Vagina (tissue), 2 donors: ENCODE results near the gene F7.

ENCODE experiments used
- CTCF ChIP-seq, 3 experiments: fragments of 450-650 bp in 2 of 3; fragments of 200-600 bp in 1 of 3; sonication (generic) in 1 of 3; IDR thresholded peaks; one replicate each; pipeline ENCODE4 v1.5.1; 2017 to 2019; ENCODE audit warnings: antibody characterized with exemption in 3 of 3, mild to moderate bottlenecking in 2 of 3, moderate library complexity in 2 of 3
- POLR2A ChIP-seq, 2 donors: fragments of 450-650 bp; IDR thresholded peaks; one replicate each; pipeline ENCODE4 v1.6.1; 2017; ENCODE audit warnings: antibody characterized with exemption in 2 of 2, mild to moderate bottlenecking in 2 of 2, moderate library complexity in 2 of 2
- POLR2AphosphoS5 ChIP-seq, 2 donors: sonication (generic); formaldehyde crosslinking; IDR thresholded peaks; one replicate each; pipeline ENCODE4 v1.9.0; 2017; ENCODE audit warnings: antibody characterized with exemption in 2 of 2, mild to moderate bottlenecking in 2 of 2, low read depth in 1 of 2; ENCODE audit not compliant: insufficient read depth in 1 of 2

GRCh38 chr13:113069861-113070805 lies 35.5 kb upstream of the F7 start:
- no peak for TF ChIP-seq CTCF (IDR thresholded peaks at IDR 0.05)
- TF ChIP-seq POLR2A (IDR thresholded peaks at IDR 0.05): no peak
- no peak for TF ChIP-seq POLR2AphosphoS5 (IDR thresholded peaks at IDR 0.05; ENCODE audit: insufficient read depth in 1 of 2, low read depth in 1 of 2)
